Endothelial cell of umbilical vein (primary cell): Measurements from ENCODE around the gene FRMD6.

Experiments used
- EZH2 ChIP-seq: IDR thresholded peaks from 2 replicates; pipeline ENCODE4 v1.6.1; 2012; ENCODE audit warnings: borderline replicate concordance, low read depth, mild to moderate bottlenecking, moderate library complexity, low read length, inconsistent platforms; ENCODE audit not compliant: severe bottlenecking
- JUN ChIP-seq: IDR thresholded peaks from 2 replicates; pipeline ENCODE4 v1.6.1; 2011; ENCODE audit warnings: borderline replicate concordance, low read depth; ENCODE audit not compliant: insufficient read length, insufficient read depth
- MYC ChIP-seq: IDR thresholded peaks from one replicate; pipeline ENCODE4 v1.6.1; 2011; ENCODE audit warnings: mild to moderate bottlenecking, low read depth, low read length
- POLR2A ChIP-seq: IDR thresholded peaks from 2 replicates; pipeline ENCODE4 v1.6.1; 2012; ENCODE audit warnings: low read depth, mild to moderate bottlenecking, control low read depth, low read length
- POLR2AphosphoS5 ChIP-seq: IDR thresholded peaks from 2 replicates; pipeline ENCODE4 v1.6.1; 2012; ENCODE audit warnings: low read depth, mild to moderate bottlenecking, control low read depth, low read length, moderate library complexity; ENCODE audit not compliant: insufficient read depth
- TF ChIP-seq, protein P1 (sequence below): IDR thresholded peaks from 2 replicates; pipeline ENCODE4 v1.6.1; 2011; ENCODE audit not compliant: insufficient read depth, insufficient read length
- TF ChIP-seq, protein P2 (sequence below), 2 donors: IDR thresholded peaks; 1 replicate in 1 of 2; 2 replicates in 1 of 2; pipeline ENCODE4 v1.5.1; 2011; ENCODE audit warnings: low read length in 2 of 2, mild to moderate bottlenecking in 2 of 2, moderate library complexity in 2 of 2, control low read depth in 1 of 2, inconsistent platforms in 1 of 2, low read depth in 1 of 2; ENCODE audit not compliant: insufficient read depth in 1 of 2; ENCODE audit errors: extremely low read depth in 1 of 2

DNA sequence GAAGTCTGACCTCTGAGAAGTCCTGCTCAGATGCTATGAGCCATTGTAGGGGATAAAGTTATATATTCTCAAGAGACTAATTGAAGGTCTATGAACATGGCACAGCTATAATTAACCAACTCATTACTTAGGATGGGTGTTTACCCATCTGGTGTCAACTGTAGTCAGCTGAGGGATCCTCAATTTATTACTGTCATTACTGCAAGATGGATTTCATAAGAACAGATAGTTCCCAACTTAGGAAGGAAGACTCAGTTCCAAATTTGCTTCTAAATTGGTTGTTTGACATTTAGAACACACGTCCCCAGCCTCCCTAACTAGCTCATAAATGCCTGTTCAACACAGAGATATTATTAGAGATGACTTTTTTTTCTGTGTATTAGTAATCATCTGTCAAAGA is 81.4 kb downstream of the FRMD6 start:
- TF ChIP-seq EZH2 (no peak), POLR2A (no peak), POLR2AphosphoS5 (peak; percentile 25), JUN (no peak), MYC (no peak)
- TF ChIP-seq, protein P1, sequence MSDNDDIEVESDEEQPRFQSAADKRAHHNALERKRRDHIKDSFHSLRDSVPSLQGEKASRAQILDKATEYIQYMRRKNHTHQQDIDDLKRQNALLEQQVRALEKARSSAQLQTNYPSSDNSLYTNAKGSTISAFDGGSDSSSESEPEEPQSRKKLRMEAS = no peak
- TF ChIP-seq, protein P2, sequence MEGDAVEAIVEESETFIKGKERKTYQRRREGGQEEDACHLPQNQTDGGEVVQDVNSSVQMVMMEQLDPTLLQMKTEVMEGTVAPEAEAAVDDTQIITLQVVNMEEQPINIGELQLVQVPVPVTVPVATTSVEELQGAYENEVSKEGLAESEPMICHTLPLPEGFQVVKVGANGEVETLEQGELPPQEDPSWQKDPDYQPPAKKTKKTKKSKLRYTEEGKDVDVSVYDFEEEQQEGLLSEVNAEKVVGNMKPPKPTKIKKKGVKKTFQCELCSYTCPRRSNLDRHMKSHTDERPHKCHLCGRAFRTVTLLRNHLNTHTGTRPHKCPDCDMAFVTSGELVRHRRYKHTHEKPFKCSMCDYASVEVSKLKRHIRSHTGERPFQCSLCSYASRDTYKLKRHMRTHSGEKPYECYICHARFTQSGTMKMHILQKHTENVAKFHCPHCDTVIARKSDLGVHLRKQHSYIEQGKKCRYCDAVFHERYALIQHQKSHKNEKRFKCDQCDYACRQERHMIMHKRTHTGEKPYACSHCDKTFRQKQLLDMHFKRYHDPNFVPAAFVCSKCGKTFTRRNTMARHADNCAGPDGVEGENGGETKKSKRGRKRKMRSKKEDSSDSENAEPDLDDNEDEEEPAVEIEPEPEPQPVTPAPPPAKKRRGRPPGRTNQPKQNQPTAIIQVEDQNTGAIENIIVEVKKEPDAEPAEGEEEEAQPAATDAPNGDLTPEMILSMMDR (IDR thresholded peaks at IDR 0.05; ENCODE audit: extremely low read depth in 1 of 2, insufficient read depth in 1 of 2, low read depth in 1 of 2, low read length in 2 of 2) = no peak
